Measurements from ENCODE around the gene NUS1. TPM values are rescaled to one million over a fixed set of nuclear protein-coding genes. Genes with fewer than 3 reads are reported as not detected.

The NUS1 gene
- total and polyA plus RNA-seq, 2 of the 13 experiments (the other 11 are each of a cell fraction or from before 2014, with no cell fraction given) = 18.3 to 18.6 TPM

DNA sequence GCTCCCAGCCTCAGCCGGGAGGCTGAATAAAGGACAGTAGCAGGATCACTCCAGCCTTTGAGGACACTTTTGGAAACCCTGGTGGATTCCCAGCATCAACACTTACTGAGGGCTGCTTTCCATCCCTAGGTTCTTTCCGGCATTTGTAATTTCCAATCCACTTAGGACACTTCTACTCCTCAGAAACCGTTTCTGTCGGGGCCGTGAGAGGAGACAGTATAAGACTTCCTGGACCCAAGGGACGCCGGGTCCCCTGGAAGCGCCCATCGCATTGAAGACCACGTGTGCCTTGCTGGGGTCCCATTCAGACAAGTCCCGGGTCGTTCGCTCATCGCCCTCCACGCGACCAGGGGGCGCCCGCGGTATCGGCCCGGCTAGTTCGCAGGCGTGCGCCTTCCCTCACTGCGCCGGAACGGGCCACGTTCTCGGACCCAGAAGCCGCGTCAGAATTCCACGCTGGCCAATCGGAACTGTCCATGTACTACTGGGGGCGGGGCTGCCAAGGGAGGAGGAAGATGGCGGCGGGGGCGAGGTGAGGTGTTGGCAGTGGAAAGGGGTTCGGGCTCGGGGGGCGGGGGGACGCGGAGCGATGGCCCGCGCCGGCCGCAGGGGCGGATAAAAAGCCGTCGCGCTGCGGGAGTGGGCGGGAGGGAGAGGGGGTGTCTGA, at the start of gene NUS1 (continued):
- no peak for TF ChIP-seq ZFAT (CRISPR knock-in tag; conservative IDR thresholded peaks at IDR 0.05)
- TF ChIP-seq SMC3 (IDR thresholded peaks at IDR 0.05; ENCODE audit: low read length) = no peak
- TF ChIP-seq ONECUT2 (CRISPR knock-in tag; IDR thresholded peaks at IDR 0.05) = no peak
- peak; percentile 69 for TF ChIP-seq BHLHE40 (IDR thresholded peaks at IDR 0.05; ENCODE audit: low read length)
- TF ChIP-seq, protein P1, sequence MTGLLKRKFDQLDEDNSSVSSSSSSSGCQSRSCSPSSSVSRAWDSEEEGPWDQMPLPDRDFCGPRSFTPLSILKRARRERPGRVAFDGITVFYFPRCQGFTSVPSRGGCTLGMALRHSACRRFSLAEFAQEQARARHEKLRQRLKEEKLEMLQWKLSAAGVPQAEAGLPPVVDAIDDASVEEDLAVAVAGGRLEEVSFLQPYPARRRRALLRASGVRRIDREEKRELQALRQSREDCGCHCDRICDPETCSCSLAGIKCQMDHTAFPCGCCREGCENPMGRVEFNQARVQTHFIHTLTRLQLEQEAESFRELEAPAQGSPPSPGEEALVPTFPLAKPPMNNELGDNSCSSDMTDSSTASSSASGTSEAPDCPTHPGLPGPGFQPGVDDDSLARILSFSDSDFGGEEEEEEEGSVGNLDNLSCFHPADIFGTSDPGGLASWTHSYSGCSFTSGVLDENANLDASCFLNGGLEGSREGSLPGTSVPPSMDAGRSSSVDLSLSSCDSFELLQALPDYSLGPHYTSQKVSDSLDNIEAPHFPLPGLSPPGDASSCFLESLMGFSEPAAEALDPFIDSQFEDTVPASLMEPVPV (CRISPR knock-in tag; IDR thresholded peaks at IDR 0.05) = peak; percentile 80; the same call in 1 of the 2 replicates
- TF ChIP-seq, protein P2, sequence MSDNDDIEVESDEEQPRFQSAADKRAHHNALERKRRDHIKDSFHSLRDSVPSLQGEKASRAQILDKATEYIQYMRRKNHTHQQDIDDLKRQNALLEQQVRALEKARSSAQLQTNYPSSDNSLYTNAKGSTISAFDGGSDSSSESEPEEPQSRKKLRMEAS (IDR thresholded peaks at IDR 0.05) = peak; percentile 98
- no peak; the same call in 1 of the 2 replicates for TF ChIP-seq CHD4 (IDR thresholded peaks at IDR 0.05; ENCODE audit: borderline replicate concordance, low read length)
- TF ChIP-seq IRF2 (CRISPR knock-in tag; IDR thresholded peaks at IDR 0.05) = peak; percentile 97
- peak; percentile 93 for TF ChIP-seq ZNF33B (CRISPR knock-in tag; IDR thresholded peaks at IDR 0.05)
- no peak for TF ChIP-seq ZNF256 (CRISPR knock-in tag; conservative IDR thresholded peaks at IDR 0.05)
- TF ChIP-seq, protein P3, sequence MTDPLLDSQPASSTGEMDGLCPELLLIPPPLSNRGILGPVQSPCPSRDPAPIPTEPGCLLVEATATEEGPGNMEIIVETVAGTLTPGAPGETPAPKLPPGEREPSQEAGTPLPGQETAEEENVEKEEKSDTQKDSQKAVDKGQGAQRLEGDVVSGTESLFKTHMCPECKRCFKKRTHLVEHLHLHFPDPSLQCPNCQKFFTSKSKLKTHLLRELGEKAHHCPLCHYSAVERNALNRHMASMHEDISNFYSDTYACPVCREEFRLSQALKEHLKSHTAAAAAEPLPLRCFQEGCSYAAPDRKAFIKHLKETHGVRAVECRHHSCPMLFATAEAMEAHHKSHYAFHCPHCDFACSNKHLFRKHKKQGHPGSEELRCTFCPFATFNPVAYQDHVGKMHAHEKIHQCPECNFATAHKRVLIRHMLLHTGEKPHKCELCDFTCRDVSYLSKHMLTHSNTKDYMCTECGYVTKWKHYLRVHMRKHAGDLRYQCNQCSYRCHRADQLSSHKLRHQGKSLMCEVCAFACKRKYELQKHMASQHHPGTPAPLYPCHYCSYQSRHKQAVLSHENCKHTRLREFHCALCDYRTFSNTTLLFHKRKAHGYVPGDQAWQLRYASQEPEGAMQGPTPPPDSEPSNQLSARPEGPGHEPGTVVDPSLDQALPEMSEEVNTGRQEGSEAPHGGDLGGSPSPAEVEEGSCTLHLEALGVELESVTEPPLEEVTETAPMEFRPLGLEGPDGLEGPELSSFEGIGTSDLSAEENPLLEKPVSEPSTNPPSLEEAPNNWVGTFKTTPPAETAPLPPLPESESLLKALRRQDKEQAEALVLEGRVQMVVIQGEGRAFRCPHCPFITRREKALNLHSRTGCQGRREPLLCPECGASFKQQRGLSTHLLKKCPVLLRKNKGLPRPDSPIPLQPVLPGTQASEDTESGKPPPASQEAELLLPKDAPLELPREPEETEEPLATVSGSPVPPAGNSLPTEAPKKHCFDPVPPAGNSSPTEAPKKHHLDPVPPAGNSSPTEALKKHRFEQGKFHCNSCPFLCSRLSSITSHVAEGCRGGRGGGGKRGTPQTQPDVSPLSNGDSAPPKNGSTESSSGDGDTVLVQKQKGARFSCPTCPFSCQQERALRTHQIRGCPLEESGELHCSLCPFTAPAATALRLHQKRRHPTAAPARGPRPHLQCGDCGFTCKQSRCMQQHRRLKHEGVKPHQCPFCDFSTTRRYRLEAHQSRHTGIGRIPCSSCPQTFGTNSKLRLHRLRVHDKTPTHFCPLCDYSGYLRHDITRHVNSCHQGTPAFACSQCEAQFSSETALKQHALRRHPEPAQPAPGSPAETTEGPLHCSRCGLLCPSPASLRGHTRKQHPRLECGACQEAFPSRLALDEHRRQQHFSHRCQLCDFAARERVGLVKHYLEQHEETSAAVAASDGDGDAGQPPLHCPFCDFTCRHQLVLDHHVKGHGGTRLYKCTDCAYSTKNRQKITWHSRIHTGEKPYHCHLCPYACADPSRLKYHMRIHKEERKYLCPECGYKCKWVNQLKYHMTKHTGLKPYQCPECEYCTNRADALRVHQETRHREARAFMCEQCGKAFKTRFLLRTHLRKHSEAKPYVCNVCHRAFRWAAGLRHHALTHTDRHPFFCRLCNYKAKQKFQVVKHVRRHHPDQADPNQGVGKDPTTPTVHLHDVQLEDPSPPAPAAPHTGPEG (CRISPR knock-in tag; IDR thresholded peaks at IDR 0.05) = no peak; the same call in 1 of the 2 replicates
- TF ChIP-seq SMARCC2 (IDR thresholded peaks at IDR 0.05) = no peak
- peak; percentile 84 for TF ChIP-seq NFYB (CRISPR knock-in tag; IDR thresholded peaks at IDR 0.05)
- TF ChIP-seq, protein P4, sequence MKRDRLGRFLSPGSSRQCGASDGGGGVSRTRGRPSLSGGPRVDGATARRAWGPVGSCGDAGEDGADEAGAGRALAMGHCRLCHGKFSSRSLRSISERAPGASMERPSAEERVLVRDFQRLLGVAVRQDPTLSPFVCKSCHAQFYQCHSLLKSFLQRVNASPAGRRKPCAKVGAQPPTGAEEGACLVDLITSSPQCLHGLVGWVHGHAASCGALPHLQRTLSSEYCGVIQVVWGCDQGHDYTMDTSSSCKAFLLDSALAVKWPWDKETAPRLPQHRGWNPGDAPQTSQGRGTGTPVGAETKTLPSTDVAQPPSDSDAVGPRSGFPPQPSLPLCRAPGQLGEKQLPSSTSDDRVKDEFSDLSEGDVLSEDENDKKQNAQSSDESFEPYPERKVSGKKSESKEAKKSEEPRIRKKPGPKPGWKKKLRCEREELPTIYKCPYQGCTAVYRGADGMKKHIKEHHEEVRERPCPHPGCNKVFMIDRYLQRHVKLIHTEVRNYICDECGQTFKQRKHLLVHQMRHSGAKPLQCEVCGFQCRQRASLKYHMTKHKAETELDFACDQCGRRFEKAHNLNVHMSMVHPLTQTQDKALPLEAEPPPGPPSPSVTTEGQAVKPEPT (CRISPR knock-in tag; IDR thresholded peaks at IDR 0.05; ENCODE audit: low read depth) = 0 out of 2 replicates have a peak, but pooled peaks have one; percentile 44
- TF ChIP-seq RARG (CRISPR knock-in tag; IDR thresholded peaks at IDR 0.05; ENCODE audit: low read depth) = no peak
- TF ChIP-seq ZNF552 (CRISPR knock-in tag; IDR thresholded peaks at IDR 0.05; ENCODE audit: borderline replicate concordance) = peak; percentile 91; the same call in 1 of the 2 replicates
- no peak for TF ChIP-seq ZNF343 (CRISPR knock-in tag; IDR thresholded peaks at IDR 0.05)
- no peak; the same call in 1 of the 2 replicates for TF ChIP-seq REL (CRISPR knock-in tag; conservative IDR thresholded peaks at IDR 0.05)
- TF ChIP-seq NFKB2 (CRISPR knock-in tag; IDR thresholded peaks at IDR 0.05; ENCODE audit: borderline replicate concordance) = peak; percentile 34; the same call in 1 of the 2 replicates
- TF ChIP-seq ZNF569 (CRISPR knock-in tag; IDR thresholded peaks at IDR 0.05; ENCODE audit: borderline replicate concordance) = no peak
- TF ChIP-seq CCDC6 (CRISPR knock-in tag; IDR thresholded peaks at IDR 0.05) = peak; percentile 93
- TF ChIP-seq ZNF44 (CRISPR knock-in tag; IDR thresholded peaks at IDR 0.05) = peak; percentile 62; the same call in 1 of the 2 replicates

All from HepG2 (cell line).